NCI-H2227 treated with DMSO at 0.1 percent for 48 hours (cell line): ENCODE results near the gene PPP1CA.
"Not testable (repeated sequence)": the region's sequence is repeated elsewhere in the genome, so short reads cannot be mapped to it uniquely, and the experiment has no call there.

ENCODE experiments used
- DNase-seq: peaks from one replicate; lab custom pipeline; 2025; lab: John Stamatoyannopoulos, UW

PPP1CA gene

DNA sequence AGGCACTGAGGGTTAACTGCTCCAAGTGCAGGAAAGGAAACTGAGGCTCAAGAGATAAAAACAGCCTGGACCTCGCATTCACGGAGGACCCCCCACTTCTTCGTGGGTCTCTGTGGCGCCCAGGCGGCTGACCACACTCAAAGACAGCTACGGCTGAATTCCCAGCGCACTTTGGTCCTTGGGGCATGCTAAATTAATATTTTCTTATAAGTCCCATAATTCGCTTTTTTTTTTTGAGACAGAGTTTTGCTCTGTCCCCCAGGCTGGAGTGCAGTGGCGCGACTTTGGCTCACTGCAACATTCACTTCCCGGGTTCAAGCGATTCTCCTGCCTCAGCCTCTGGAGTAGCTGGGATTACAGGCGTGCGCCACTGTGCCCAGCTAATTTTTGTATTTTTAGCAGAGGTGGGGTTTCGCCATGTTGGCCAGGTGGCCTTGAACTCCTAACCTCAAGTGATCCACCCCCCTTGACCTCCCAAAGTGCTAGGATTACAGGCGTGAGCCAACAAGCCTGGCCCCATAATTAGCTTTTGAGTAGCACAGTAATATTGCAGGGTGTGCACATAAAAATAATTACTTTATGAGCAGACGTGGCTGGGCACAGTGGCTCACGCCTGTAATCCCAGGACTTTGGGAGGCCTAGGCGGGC is 658 bp upstream of the PPP1CA start:
- DNase-seq = not testable (repeated sequence)

DNA sequence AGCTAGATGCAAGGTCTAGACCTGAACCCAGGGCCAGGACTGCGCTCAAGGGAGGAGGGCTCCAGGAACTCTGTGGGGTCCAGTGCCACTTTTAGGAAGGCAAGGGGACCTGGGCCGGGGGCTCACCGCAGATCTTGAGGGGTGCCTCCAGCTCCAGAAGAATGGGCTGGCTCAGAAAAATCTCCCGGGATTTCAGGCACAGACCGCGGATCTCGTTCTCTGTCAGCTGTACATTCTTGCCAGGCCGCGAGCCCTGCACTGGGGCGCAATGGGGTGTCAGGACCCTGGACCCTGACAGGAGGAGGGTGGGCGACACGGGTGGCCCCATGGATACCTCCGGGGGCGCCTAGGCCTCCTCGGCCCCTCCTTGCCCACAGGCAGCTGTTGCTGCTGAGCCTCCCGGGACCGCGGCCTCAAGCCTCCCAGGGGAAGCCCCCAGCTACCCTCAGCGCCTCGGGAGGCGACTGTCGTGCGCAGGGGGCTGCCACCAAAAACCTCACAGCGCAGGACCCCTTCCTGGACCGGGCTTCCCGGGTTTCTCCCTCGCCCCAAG is 640 bp downstream of the PPP1CA start:
- no peak for DNase-seq

DNA sequence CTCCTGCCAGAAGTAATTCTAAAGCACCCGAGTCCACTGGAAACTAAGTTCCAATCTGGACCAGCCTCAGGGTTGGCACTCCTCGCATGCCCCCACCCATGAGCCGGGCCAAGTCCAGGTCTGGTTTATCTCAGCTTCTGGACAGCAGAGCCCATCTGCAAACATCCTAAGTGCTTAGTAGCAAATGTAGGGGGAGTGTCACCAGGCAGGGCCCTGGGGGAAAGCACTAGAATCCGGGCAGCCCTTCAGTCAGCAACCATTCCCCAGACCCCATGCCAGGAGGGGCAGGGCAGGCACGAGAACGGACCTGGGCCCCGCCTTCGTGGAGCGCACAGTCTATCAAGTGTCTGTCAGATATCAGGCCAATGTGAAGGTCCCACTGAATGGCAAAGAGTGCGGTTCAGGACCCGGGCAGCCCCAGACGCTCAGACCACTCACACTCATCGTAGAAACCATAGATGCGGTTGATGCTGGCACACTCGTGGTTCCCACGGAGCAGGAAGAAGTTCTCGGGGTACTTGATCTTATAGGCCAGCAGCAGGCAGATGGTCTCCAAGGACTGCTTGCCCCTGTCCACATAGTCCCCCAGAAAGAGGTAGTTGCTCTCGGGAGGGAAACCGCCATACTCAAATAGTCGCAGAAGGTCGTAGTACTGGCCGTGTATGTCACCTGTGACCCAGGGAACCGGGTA is 1.3 kb downstream of the PPP1CA start:
- DNase-seq = no peak

DNA sequence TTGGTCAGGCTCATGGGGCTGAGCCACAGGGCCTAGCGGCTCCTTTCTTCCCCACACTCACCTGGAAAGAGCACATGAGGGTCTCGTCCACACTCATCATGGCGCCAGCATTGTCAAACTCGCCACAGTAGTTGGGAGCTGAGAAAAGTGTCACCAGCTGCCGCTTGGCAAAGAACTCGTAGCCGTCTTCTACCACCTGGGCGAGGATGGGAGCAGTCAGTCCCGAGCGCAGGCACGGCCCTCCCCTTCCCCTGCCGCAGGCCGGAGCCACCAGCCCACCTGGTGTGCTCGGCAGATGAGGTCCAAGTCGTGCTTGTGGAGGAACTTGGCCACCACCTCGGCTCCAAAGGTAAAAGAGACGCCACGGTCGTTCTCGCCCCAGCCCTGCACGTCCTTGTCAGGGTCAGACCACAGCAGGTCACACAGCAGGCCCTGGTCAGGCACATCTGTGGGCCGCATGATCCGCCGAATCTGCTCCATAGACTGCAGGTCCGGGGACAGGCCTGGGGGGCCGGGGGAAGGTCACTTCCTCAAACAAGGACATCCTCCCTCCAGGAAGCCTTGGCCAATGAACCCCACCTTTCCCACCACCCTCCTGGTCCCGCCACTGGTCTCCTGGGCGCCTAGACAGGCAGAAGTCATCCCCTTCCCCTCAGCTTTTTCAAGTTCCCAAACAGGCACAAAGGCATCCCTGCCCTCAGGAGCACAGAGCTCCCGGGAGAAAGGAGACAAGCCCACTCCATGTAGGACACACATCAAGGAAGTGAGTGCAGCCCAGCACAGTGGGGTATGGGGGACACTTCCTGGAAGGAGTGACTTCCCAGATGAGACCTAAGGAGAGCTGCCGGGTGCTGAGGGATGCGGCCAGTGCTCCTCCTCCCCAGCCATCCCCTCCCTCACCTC is 2.7 kb downstream of the PPP1CA start:
- DNase-seq = no peak

DNA sequence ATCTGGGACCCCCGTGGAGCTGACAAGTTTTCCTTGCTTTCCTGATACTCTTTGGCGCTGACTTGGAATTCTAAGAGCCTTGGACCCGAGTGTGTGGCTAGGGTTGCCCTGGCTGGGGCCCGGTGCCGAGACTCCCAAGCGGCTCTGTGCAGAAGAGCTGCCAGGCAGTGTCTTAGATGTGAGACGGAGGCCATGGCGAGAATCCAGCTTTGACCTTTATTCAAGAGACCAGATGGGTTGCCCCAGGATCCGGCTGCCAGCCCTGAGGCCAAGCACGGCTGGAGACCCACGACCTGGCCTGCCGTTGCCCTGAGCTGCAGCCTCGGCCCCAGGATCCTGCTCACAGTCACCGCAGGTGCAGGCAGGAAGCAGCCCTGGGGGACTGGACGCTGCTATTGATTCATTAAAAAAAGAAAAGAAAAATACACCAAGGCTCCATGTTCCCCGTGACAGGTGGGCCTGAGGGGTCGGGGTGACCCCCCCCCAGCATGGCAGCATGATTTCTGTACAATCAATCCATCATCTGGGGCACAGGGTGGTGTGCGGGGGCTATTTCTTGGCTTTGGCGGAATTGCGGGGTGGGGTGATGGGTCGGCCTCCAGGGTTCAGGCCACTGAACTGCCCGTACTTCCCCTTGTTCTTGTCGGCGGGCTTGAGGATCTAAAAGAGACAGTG is 3.5 kb downstream of the PPP1CA start:
- no peak for DNase-seq

DNA sequence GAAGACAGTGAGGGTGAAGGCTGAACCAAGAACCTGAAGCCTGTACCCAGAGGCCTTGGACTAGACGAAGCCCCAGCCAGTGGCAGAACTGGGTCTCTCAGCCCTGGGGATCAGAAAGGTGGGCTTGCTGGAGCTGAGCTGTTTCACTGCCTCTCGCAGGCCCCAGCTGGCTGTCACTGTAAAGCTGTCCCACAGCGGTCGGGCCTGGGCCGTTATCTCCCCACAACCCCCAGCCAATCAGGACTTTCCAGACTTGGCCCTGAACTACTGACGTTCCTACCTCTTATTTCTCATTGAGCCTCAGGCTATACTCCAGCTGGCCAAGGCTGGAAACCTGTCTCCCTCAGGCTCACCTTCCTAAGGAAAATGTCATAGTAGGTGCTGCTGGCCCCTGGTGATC is 4.1 kb downstream of the PPP1CA start:
- no peak for DNase-seq

DNA sequence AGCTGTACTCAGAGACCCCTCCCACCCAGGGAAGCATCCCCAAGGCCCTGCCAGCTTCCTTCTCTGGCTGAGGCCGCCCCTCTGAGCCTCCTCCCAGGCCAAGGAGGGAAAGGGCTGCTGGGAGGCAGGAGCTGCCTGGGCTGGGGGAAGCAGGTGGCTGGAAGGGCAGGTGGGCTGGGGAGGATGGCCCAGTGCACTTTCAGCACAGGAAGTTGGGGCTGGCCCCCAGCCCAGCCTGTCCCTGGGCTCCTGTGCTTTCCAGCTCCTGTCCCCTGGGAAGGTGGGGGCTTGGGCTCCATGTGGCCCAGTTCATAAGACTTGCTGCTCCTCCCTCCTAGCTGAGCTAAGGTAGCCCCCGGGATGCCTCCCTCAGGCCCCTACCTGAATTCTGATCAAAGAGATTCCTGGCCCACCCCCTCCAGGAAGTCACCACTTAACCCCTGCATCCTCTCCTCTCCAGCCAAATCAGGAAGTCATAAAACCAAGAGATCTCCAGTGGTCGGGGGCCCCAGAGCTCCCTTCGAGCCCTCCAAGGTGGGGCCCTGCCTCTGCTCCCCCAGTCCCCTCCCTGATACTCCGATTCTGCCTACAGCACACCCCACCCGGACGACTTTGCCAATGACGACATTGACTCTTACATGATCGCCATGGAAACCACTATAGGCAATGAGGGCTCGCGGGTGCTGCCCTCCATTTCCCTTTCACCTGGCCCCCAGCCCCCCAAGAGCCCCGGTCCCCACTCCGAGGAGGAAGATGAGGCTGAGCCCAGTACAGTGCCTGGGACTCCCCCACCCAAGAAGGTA is 4.9 kb downstream of the PPP1CA start:
- no peak for DNase-seq

DNA sequence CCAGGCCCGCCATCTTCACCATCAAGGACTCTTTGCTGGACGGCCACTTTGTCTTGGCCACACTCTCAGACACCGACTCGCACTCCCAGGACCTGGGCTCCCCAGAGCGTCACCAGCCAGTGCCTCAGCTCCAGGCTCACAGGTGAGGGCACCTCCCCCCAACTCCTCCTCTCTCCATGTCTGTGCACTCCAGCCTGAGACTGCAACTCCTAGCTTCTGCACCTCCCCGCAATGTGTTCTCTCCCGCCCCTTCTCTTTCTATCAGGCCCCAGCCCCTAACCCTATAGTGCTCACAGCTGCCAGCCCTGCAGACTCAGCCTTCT is 5.4 kb downstream of the PPP1CA start:
- DNase-seq = no peak

DNA sequence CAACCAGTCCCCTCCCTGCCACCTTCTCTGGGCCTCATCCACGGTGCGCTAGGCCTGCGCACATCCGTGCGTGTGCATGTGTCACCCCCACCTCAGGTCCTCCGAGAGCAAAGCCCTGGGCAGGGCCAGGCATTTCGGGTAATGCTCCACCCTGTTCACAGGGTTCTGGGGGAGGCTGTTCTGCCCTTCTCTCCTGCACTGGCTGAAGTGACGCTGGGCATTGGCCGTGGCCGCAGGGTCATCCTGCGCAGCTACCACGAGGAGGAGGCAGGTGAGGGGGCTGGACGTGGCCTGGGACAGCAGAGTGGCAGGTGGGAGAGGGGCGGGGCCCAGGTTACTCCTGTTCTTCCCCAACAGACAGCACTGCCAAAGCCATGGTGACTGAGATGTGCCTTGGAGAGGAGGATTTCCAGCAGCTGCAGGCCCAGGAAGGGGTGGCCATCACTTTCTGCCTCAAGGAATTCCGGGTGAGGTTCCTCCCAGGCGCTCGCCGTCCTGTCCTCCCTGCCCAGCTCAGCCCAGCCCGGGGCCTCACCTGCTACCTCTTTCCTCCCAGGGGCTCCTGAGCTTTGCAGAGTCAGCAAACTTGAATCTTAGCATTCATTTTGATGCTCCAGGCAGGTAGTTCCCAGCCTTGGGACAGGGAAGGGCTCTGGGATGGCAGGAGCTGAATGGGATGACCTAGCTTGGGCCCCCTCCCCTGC is 6.0 kb downstream of the PPP1CA start:
- no peak for DNase-seq

DNA sequence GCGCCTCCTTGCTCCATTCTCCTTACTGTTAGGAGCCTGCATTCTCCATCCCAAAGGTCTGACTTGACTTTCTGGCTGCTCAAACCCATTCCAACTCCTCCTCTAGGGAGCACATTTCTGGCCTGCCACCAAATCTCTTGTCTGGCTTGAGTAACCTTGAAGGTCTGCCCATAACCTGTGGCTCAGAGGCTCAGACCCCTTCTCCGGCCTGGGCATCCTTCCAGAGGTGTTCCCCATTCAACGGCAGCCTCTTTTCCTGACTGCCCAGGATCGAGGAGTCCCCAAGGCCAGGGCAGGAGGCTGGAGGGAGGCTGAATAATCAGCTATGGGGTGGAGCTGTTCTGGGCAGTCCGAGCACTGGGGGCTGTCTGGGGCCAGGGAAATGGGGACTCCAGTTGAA is 7.7 kb downstream of the PPP1CA start:
- no peak for DNase-seq

DNA sequence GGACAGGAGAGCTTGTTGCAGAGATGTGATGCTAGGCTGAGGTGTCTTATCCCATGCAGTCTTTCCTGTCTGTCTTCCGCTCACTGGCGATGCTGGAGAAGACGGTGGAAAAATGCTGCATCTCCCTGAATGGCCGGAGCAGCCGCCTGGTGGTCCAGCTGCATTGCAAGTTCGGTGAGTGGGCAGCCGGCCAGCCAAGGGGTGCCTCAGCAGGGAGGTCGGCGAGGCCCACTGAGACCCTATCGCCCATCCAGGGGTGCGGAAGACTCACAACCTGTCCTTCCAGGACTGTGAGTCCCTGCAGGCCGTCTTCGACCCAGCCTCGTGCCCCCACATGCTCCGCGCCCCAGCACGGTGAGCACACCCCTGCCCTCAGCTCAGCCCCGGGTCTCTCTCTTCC is 8.2 kb downstream of the PPP1CA start:
- no peak for DNase-seq

DNA sequence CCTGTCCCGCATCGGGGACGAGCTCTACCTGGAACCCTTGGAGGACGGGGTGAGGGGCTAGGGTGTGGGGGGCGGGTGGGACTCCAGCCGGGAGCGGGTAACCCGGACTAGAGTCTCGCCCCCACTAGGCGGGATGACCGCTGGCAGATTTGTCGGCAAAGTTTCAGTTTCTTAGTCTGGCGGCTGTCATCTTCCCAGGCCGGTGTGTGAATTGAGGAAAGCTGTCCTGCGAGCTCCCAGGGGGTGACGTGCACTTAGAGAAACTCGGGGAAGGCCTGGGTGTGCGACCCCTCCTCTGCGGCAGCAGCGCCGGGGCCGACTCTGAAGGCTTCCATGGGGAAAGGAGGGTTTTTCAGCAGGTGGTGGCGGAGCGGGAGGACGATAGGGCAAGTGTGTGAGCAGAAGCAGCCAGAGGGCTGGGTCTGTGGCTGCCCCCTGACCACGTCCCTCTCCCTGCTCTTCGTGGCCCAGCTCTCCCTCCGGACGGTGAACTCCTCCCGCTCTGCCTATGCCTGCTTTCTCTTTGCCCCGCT is 9.4 kb downstream of the PPP1CA start:
- DNase-seq = no peak

DNA sequence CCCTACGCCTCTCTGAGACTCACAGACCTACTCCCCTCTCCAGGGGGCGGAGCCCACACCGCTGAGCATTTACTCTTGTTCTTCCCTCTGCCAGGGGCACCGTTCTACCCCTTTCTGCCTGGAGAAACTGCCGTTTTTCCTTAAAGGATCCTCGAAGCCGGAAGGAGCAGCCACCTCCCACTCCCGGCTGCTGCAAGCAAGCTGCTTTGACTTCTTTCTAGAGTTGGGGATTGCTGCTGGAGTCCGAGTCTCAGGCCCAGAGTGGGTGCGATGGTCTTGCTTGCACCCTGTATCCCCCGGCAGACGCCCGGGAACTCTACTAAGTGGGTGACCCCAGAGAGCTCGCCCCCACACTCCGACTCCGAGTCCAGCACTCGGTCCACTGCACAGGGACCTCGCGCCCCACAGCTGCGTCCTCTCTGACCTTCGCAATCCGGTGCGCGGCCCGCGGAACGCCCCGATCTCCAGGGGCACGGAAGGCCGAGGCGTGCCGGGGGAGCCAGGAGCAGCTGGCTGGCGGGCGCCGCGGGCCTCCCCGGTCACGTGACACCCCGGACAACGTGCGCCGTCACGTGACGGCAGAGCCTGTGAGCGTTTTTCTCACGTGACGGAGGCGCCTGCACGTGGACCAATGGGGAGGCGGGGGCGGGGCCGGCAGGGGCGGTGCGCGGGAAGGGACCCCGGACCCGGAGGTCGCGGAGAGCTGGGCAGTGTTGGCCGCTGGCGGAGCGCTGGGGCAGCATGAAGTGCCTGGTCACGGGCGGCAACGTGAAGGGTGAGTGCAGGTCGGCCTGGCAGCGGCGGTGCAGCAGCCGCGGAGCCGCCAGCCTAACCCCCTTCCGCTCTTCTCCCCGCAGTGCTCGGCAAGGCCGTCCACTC is 10.1 kb downstream of the PPP1CA start, which contains the start of gene RAD9A:
TSS of gene RAD9A (plus strand) at position 683 of the 879 bp plus-strand sequence. CDS start at position 742, 59 bp downstream.
- peak; percentile 90 for DNase-seq

DNA sequence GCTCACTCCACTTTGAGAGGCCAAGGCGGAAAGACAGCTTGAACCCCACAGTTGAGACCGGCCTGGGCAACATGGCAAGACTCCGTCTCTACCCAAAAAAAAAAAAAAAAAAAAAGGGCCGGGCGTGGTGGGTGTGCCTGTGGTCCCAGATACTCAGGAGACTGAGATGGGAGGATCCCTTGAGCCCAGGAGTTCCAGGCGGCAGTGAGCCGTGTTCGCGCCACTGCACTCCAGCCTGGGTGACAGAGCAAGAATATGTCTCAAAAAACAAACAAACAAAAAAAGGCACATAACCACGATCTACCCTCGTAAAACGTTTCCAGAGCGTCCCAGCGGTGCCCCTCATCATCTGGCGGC is 10.7 kb downstream of the PPP1CA start:
- DNase-seq = no peak

DNA sequence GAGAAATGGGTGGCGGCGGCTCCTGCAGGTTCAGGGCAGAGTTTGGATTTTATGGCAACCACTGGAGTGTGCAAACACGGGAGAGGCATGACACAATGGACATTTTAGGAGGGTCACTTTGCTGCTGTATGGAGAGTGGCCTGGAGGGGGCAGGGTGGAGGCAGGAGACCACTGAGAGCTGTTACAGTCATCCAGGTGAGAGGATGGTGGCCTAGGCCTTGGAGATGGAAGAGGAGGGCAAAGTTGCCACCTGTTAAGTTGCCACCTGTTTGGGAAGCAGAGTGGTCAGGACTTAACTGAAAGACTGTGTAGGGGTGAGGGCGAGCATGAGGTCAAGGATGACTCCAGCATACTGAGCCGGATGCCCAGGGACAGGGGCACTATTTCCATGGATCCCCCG is 12.2 kb downstream of the PPP1CA start:
- DNase-seq = no peak

DNA sequence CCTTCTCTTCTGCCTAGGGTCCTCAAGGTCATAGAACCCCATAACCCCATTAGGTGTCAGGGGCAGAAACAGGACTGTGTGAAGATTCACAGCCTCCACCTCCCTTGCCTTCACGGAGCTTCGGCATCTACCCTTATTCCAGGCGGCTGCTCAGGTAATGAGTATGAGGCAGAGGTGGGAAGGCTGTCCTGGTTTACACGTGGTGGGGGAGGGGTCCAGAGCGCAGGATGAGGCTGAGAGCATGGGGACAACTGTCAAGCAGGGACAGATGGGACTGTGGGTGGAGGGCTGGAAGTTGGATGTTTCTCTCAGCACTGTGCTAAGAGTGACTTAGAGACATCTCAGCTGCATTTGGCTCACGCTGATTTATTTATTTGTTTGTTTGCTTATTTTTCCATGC is 14.1 kb downstream of the PPP1CA start:
- no peak for DNase-seq

DNA sequence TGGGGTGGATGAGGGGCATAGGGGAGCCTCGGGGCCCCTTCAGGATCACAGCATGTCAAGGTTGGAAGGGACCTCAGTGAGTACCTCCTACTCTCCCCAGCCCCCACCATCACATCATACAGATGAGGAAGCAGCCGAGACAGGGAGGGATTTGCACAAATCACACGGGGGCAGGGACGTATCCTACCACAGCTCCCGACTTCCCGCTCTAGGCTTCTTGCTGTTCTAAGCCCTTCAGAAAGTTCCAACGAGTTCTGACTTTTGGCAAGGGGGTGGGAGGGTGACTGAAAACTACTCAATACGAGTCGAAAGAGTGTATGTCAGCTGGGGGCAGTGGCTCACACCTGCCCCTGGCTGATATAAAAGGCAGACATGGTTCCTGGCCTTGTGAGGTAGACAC is 14.6 kb downstream of the PPP1CA start:
- no peak for DNase-seq

DNA sequence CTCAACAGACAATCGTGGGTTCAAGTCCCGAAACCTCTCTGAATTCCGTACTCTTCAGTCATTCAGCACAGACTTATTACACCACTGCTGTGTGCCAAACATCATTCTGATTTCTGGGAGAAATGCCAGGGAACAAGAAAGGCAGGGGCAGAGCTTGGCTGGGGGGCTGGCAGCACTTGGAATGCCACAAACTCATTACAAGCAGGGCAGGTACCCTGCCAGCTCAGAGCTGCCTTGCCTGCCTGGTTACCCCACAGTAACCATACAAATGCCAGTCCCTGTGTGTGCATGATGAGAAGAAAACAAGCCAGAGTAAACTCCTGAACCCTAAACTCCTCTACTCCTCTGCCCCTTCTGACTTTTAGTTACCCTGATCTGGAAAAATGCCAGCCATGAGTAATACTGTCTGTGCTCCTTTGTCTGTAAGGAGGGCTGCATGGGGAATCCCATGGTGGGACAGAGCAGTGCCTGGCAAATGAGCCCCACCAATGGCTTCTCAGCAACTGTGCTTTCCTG is 16.7 kb downstream of the PPP1CA start:
- DNase-seq = no peak
